ENCODE measurements around the gene MYO5C. TPM values are rescaled to one million over a fixed set of nuclear protein-coding genes. Genes with fewer than 3 reads are reported as not detected.

Gene MYO5C
- total and polyA plus RNA-seq, 2 of the 8 experiments (the other 6 are each of a cell fraction or from before 2014, with no cell fraction given) = 8.2 to 26.7 TPM

DNA sequence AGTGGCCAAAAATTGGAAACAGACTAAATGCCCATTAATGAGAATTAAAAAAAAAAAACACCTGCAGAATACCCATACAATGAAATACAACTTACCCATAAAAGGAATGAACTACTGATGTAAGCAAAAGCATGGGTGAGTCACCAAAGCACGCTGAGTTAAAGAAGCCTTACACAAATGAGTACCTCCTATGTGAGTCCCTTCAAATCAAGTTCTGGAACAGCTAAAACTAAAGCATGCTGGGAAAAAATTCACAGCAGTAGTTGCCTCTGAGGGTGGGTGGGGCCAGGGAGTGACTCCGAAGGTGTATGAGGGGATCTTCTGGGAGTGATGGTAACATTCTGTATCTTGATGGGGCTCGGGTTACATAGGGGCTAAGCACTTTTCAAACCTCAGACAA, 11.4 kb downstream of the MYO5C start:
- H3K23ac ChIP-seq (ENCODE audit: insufficient read length) = no peak overlapping the region
- WGBS, 2 experiments (ENCODE audit: extremely low coverage in 1 of 2, insufficient coverage in 1 of 2, insufficient read length in 1 of 2, insufficient replicate concordance in 2 of 2, low coverage in 1 of 2, low lambda C conversion rate in 2 of 2, missing lambda C conversion rate in 1 of 2) = 95% methylated on average over 3 of the region's 3 CpGs; no CpG with 5 or more reads in 1 of the 2 experiments
- H3K9ac ChIP-seq (replicated peaks in 1 of 4; ENCODE audit: extremely low read depth in 1 of 4, low read depth in 3 of 4, low read length in 3 of 4) = no peak overlapping the region
- no peak overlapping the region for H2AFZ ChIP-seq (ENCODE audit: low read length)
- FAIRE-seq (no peak), DNase-seq (ENCODE audit: low read depth in 1 of 2, low spot score in 2 of 2) (no peak)
- ChIA-PET CTCF (ENCODE audit: partially characterized antibody) (interaction anchor here (0.7 kb wide), 2 partner anchors 27 to 61 kb away, joined by 3 read pairs; no protein-coding TSS in a partner anchor), POLR2A (ENCODE audit: partially characterized antibody) (no interaction called here)
- no peak overlapping the region for H3K4ac ChIP-seq (replicated peaks; ENCODE audit: insufficient read length, low read depth, low read length)
- H3K14ac ChIP-seq (ENCODE audit: insufficient read length) = no peak overlapping the region
- no peak overlapping the region for H2BK5ac ChIP-seq (ENCODE audit: low read depth, low read length)
- no peaks in the 10 kb centered on the region for H3K27me3 ChIP-seq (replicated peaks in 1 of 4; ENCODE audit: control insufficient read depth in 3 of 4, extremely low read depth in 1 of 4, insufficient read depth in 3 of 4, low read length in 3 of 4)
- H3K23me2 ChIP-seq (ENCODE audit: low read depth, low read length) = no peaks in the 10 kb centered on the region
- no peak overlapping the region for H4K5ac ChIP-seq (ENCODE audit: insufficient read length, low read depth, low read length)
- H2BK120ac ChIP-seq (replicated peaks; ENCODE audit: low read depth, low read length) = no peak overlapping the region
- H3K18ac ChIP-seq (ENCODE audit: extremely low read depth, low read length) = no peak overlapping the region
- H3K4me1 ChIP-seq (replicated peaks in 1 of 4; ENCODE audit: control insufficient read depth in 3 of 4, insufficient read depth in 4 of 4, low read length in 3 of 4) = peaks cover 0 to 5% (median 0%) of the 10 kb centered on the region in 4 experiments; a peak in 1 of 7 replicates
- peaks cover 2 to 15% (median 6%) of the 10 kb centered on the region in 4 experiments; a peak in 5 of 8 replicates for H3K36me3 ChIP-seq (ENCODE audit: control insufficient read depth in 2 of 4, insufficient read depth in 4 of 4, low read length in 3 of 4)
- H4K8ac ChIP-seq (ENCODE audit: extremely low read depth, insufficient read depth, low read length) = no peak overlapping the region
- H4K91ac ChIP-seq (replicated peaks; ENCODE audit: insufficient read length, low read length) = no peak overlapping the region
- no peak overlapping the region for H3K4me3 ChIP-seq (ENCODE audit: extremely low read depth in 1 of 4, insufficient read depth in 2 of 4, low read depth in 3 of 4, low read length in 4 of 4)
- no peaks in the 10 kb centered on the region for H3K79me1 ChIP-seq (ENCODE audit: low read depth, low read length)
- H2BK12ac ChIP-seq (ENCODE audit: low read depth, low read length) = no peak overlapping the region
- H2BK15ac ChIP-seq (ENCODE audit: low read length) = no peak overlapping the region
- H3K4me2 ChIP-seq (ENCODE audit: insufficient read depth in 1 of 2, low read depth in 2 of 2, low read length in 2 of 2) = no peak overlapping the region
- no peak overlapping the region for H3K27ac ChIP-seq (ENCODE audit: low read depth, low read length)
- H2AK5ac ChIP-seq (ENCODE audit: low read depth, low read length) = no peak overlapping the region
- H3K56ac ChIP-seq (replicated peaks; ENCODE audit: insufficient read length, low read depth, low read length) = no peak overlapping the region
- H3K79me2 ChIP-seq (ENCODE audit: control insufficient read depth in 1 of 2, insufficient read depth in 2 of 2, low read length in 2 of 2) = peaks cover 0 to 21% of the 10 kb centered on the region in 2 experiments; a peak in 2 of 4 replicates
- TF ChIP-seq ZNF274 (IDR thresholded peaks at IDR 0.05; ENCODE audit: borderline replicate concordance, extremely low read depth, low read length) = no peak
- no peak for TF ChIP-seq SRF (IDR thresholded peaks at IDR 0.05; ENCODE audit: low read depth, low read length)
- TF ChIP-seq CEBPB (IDR thresholded peaks at IDR 0.05; ENCODE audit: low read depth, low read length) = no peak
- TF ChIP-seq SAP30 (IDR thresholded peaks at IDR 0.05; ENCODE audit: insufficient read depth, insufficient replicate concordance, low read length) = no peak
- no peak for TF ChIP-seq KDM5A (IDR thresholded peaks at IDR 0.05; ENCODE audit: low read length)
- H2BK20ac ChIP-seq (ENCODE audit: low read length) = no peak overlapping the region
- H4K20me1 ChIP-seq (replicated peaks in 1 of 2; ENCODE audit: control insufficient read depth in 1 of 2, insufficient read depth in 2 of 2, low read length in 2 of 2) = no peaks in the 10 kb centered on the region
- H3K9me3 ChIP-seq (ENCODE audit: insufficient read depth in 2 of 2, low read depth in 1 of 2, low read length in 1 of 2) = peaks cover 4 to 8% of the 10 kb centered on the region in 2 experiments; a peak in 2 of 4 replicates

Data from H1 (cell line).